OCI-LY1 (cell line): ENCODE data around the gene MAPK11.

Experiments used
- H2AFZ ChIP-seq: fragments of 200-600 bp; sonication (generic), shearing (Covaris generic); 2 replicates; pipeline ENCODE4 v1.6.0; 2014; ENCODE audit warnings: antibody characterized with exemption, mild to moderate bottlenecking, low read length
- H3F3A ChIP-seq: fragments of 200-600 bp; sonication (generic), shearing (Covaris generic); 2 replicates; pipeline ENCODE4 v1.6.0; 2014; ENCODE audit warnings: mild to moderate bottlenecking, antibody characterized with exemption, low read length, moderate library complexity; ENCODE audit not compliant: insufficient read depth
- H3K27ac ChIP-seq: fragments of 200-600 bp; sonication (generic); 2 replicates; pipeline ENCODE4 v1.5.1; 2014; ENCODE audit warnings: low read length, mixed run types, mild to moderate bottlenecking, low read depth; ENCODE audit not compliant: poor library complexity, severe bottlenecking
- H3K27me3 ChIP-seq: fragments of 200-600 bp; sonication (generic); 2 replicates; pipeline ENCODE4 v1.6.0; 2014; ENCODE audit warnings: antibody characterized with exemption, mild to moderate bottlenecking, low read length, moderate library complexity; ENCODE audit not compliant: insufficient read depth
- H3K36me3 ChIP-seq: fragments of 200-600 bp; sonication (generic); 2 replicates; pipeline ENCODE4 v1.6.1; 2014; ENCODE audit warnings: mild to moderate bottlenecking, antibody characterized with exemption, low read length, moderate library complexity, mixed read lengths; ENCODE audit not compliant: insufficient read depth
- H3K4me1 ChIP-seq: fragments of 200-600 bp; sonication (generic); 2 replicates; pipeline ENCODE4 v1.5.1; 2014; ENCODE audit warnings: mild to moderate bottlenecking, low read length, moderate library complexity; ENCODE audit not compliant: insufficient read depth, severe bottlenecking
- H3K4me2 ChIP-seq: fragments of 200-600 bp; sonication (generic), shearing (Covaris generic); 2 replicates; pipeline ENCODE4 v1.6.1; 2014; ENCODE audit warnings: low read length
- H3K4me3 ChIP-seq: fragments of 200-600 bp; sonication (generic); 2 replicates; pipeline ENCODE4 v1.5.1; 2014; ENCODE audit warnings: low read length, low read depth, mild to moderate bottlenecking, mixed read lengths; ENCODE audit not compliant: poor library complexity, severe bottlenecking
- H3K79me2 ChIP-seq: fragments of 200-600 bp; shearing (Covaris generic); 2 replicates; pipeline ENCODE4 v1.6.1; 2016; ENCODE audit warnings: mixed run types, low read length, mixed read lengths; ENCODE audit not compliant: insufficient read depth
- H3K9ac ChIP-seq: fragments of 200-600 bp; sonication (generic), shearing (Covaris generic); 2 replicates; pipeline ENCODE4 v1.6.1; 2014; ENCODE audit warnings: mild to moderate bottlenecking, low read length, mixed read lengths
- H3K9me2 ChIP-seq: fragments of 200-600 bp; sonication (generic), shearing (Covaris generic); 2 replicates; pipeline ENCODE4 v1.6.1; 2014; ENCODE audit warnings: low read depth, mild to moderate bottlenecking, low read length, mixed read lengths
- H3K9me3 ChIP-seq: fragments of 200-600 bp; shearing (Covaris generic); 2 replicates; pipeline ENCODE4 v1.6.1; 2014; ENCODE audit warnings: low read length, mixed read lengths
- H4K20me1 ChIP-seq: fragments of 200-600 bp; sonication (generic), shearing (Covaris generic); 2 replicates; pipeline ENCODE4 v1.6.0; 2016; ENCODE audit warnings: mild to moderate bottlenecking, low read length; ENCODE audit not compliant: insufficient read depth
- EZH2 ChIP-seq: fragments of 200-600 bp; sonication (generic), shearing (Covaris generic); IDR thresholded peaks from 2 replicates; pipeline ENCODE4 v1.8.0; 2017; ENCODE audit warnings: borderline replicate concordance, mixed run types, mild to moderate bottlenecking, antibody characterized with exemption, low read length, moderate library complexity, mixed read lengths
- TF ChIP-seq, protein P1 (sequence below): fragments of 200-600 bp; sonication (generic), shearing (Covaris generic); IDR thresholded peaks from 2 replicates; pipeline ENCODE4 v1.5.1; 2017; ENCODE audit warnings: mild to moderate bottlenecking, antibody characterized with exemption, low read length, moderate library complexity, mixed read lengths

The MAPK11 gene

DNA sequence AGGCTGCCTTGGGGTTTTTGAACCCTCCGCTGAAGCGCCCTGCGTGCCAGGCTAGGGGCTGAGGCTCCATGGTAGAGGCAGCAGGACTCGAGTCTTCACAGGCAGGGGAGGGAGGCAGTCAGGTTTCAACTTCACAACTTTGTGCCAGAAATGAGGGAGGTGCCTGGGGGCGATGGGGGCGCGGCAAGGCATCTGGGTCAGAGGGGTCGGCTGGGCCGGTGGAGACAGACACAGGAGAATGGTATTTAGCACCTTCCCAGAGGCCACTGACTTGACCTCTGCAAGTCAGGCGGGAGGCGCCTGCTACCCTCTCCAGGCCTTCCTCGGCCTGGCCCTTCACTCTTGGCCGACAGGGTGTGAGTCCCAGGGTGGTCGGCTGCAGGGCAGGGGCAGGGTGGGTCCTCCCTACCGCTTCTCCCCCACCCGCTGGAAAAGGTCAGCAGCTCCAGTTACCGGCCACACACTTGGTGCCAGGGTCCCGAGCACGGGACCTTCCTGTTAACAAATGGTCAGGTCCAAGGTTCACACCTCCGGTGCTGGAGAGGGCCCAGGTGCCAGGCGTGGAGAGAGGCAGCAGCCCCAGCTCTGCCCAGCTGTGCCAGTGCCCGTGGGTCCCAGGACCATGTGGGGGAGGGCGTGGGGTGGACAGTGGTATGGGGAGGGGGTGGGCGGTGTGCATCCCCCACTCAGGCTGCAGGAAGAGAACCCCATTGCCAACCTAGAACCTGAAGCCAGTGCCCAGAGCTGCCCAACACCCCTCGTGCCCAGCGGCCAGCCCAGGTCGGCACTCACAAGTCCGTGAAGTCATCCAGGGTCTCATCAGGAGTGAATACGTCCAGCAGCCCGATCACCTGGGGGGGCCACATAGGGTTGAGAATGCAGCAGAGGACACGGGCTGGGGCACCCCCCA lies 12.5 kb downstream of the MAPK11 start:
- Histone ChIP-seq H3K79me2 (peaks cover 4% of the 10 kb centered on the region; the same call in 1 of the 2 replicates), H3K27ac (no peak overlapping the region), H2AFZ (no peak overlapping the region), H3K27me3 (no peaks in the 10 kb centered on the region), H3K36me3 (peaks cover 53% of the 10 kb centered on the region), H3K9ac (no peak overlapping the region), H3K9me2 (no peaks in the 10 kb centered on the region), H3K9me3 (no peaks in the 10 kb centered on the region), H3K4me3 (no peak overlapping the region), H3K4me2 (no peak overlapping the region), H4K20me1 (no peaks in the 10 kb centered on the region), H3F3A (0 out of 2 replicates have a peak, but pooled peaks cover 4% of the 10 kb centered on the region), H3K4me1 (peaks cover 21% of the 10 kb centered on the region)
- no peak for TF ChIP-seq EZH2
- TF ChIP-seq, protein P1, sequence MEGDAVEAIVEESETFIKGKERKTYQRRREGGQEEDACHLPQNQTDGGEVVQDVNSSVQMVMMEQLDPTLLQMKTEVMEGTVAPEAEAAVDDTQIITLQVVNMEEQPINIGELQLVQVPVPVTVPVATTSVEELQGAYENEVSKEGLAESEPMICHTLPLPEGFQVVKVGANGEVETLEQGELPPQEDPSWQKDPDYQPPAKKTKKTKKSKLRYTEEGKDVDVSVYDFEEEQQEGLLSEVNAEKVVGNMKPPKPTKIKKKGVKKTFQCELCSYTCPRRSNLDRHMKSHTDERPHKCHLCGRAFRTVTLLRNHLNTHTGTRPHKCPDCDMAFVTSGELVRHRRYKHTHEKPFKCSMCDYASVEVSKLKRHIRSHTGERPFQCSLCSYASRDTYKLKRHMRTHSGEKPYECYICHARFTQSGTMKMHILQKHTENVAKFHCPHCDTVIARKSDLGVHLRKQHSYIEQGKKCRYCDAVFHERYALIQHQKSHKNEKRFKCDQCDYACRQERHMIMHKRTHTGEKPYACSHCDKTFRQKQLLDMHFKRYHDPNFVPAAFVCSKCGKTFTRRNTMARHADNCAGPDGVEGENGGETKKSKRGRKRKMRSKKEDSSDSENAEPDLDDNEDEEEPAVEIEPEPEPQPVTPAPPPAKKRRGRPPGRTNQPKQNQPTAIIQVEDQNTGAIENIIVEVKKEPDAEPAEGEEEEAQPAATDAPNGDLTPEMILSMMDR, result no peak

DNA sequence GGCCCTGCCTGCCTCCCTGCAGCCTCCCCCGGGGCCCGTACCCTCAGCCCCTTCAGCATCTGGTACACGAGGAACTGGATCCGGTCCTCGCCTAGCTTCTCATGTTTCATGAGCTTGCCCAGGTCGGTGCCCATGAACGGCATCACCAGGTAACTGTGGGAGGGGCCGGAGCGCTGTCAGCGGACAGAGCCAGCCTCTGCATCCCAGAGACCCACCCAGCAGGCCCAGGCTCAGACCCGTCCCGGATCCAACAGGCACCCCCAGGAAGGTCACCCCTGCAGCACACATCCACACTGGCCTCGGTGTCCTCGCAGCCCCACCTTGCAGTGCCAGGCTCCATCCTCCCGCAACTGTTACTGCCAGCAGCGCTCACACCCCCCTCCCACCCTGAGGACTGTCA lies 13.1 kb downstream of the MAPK11 start:
- Histone ChIP-seq H3K9ac (no peak overlapping the region), H3K9me2 (no peaks in the 10 kb centered on the region), H3F3A (peaks cover 7% of the 10 kb centered on the region; the same call in 1 of the 2 replicates), H3K36me3 (peaks cover 57% of the 10 kb centered on the region), H3K9me3 (no peaks in the 10 kb centered on the region), H2AFZ (no peak overlapping the region), H3K27ac (no peak overlapping the region), H3K4me2 (no peak overlapping the region), H3K27me3 (no peaks in the 10 kb centered on the region), H4K20me1 (no peaks in the 10 kb centered on the region), H3K4me1 (peaks cover 15% of the 10 kb centered on the region), H3K4me3 (no peak overlapping the region), H3K79me2 (peaks cover 4% of the 10 kb centered on the region; the same call in 1 of the 2 replicates)
- TF ChIP-seq EZH2, result no peak
- TF ChIP-seq, protein P1, result no peak

DNA sequence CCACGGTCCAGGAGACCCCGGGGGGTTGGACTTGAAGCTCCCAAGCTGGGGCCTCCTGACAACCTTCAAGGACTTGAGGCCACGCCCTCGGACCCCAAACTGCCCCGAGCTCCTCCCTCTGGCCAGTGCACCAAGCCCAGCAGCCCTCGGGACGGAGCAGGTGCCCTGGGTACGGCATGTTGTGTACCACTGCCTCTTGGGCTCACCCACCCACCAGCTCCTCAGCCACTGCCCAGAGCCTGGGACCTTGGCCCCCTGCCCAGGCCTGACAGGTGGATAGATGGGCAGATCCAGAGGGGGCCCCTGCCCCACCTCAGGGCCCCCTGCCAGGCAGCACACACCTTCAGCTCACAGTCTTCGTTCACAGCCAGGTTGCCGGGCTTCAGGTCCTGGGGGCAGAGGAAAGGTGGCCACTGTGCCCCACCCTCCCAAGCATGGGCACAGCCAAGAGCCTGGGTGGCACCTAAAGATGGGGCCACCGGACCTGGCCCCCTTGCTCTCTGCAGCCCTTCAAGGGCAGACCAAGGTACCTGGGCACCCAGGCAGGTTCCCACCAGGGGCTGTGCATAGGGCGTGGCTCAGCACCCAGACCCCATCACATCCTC lies 13.8 kb downstream of the MAPK11 start:
- peaks cover 4% of the 10 kb centered on the region; the same call in 1 of the 2 replicates for H3K79me2 ChIP-seq
- TF ChIP-seq, protein P1, result no peak
- TF ChIP-seq EZH2, result no peak
- peaks cover 7% of the 10 kb centered on the region; the same call in 1 of the 2 replicates for H3F3A ChIP-seq
- H4K20me1 ChIP-seq, result no peaks in the 10 kb centered on the region
- H3K27me3 ChIP-seq, result no peaks in the 10 kb centered on the region
- peaks cover 57% of the 10 kb centered on the region for H3K36me3 ChIP-seq
- H3K9me3 ChIP-seq, result no peaks in the 10 kb centered on the region
- no peak overlapping the region for H3K9ac ChIP-seq
- H3K4me2 ChIP-seq, result no peak overlapping the region
- H2AFZ ChIP-seq, result no peak overlapping the region
- no peak overlapping the region for H3K4me3 ChIP-seq
- H3K27ac ChIP-seq, result no peak overlapping the region
- no peaks in the 10 kb centered on the region for H3K9me2 ChIP-seq
- H3K4me1 ChIP-seq, result peaks cover 16% of the 10 kb centered on the region
